Fibroblast of skin of right biceps (primary cell): ENCODE data around the gene HNRNPA3.
"Not testable (repeated sequence)": the region's sequence is repeated elsewhere in the genome, so short reads cannot be mapped to it uniquely, and the experiment has no call there.

ENCODE experiments used
- DNase-seq: peaks from one replicate; pipeline ENCODE4 v3.0.0-alpha.2; 2013

HNRNPA3 gene

GRCh38 chr2:177234267-177234666 lies 21.7 kb downstream of the HNRNPA3 start:
- DNase-seq = no peak

GRCh38 chr2:177235855-177236437 lies 23.4 kb downstream of the HNRNPA3 start:
- no peak for DNase-seq

- DNase-seq = no peak
Observed at GRCh38 chr2:177237932-177238331, 25.3 kb downstream of the HNRNPA3 start.

GRCh38 chr2:177239053-177239452 lies 26.5 kb downstream of the HNRNPA3 start:
- no peak for DNase-seq

GRCh38 chr2:177239932-177240630 lies 27.5 kb downstream of the HNRNPA3 start:
- peak; percentile 66 for DNase-seq

GRCh38 chr2:177241711-177242120 lies 29.1 kb downstream of the HNRNPA3 start:
- DNase-seq = no peak

GRCh38 chr2:177242121-177242987 lies 29.8 kb downstream of the HNRNPA3 start:
- peak; percentile 95 for DNase-seq

GRCh38 chr2:177243073-177243472 lies 30.5 kb downstream of the HNRNPA3 start:
- no peak for DNase-seq

- peak; percentile 45 for DNase-seq
Observed at GRCh38 chr2:177243476-177243875, 30.9 kb downstream of the HNRNPA3 start.

GRCh38 chr2:177244244-177244771 lies 31.7 kb downstream of the HNRNPA3 start:
- peak; percentile 31 for DNase-seq

- DNase-seq = peak; percentile 89
Observed at GRCh38 chr2:177245010-177245422, 32.4 kb downstream of the HNRNPA3 start.

- DNase-seq = no peak
Observed at GRCh38 chr2:177246000-177246399, 33.4 kb downstream of the HNRNPA3 start.

- DNase-seq = not testable (repeated sequence)
Observed at GRCh38 chr2:177246523-177247030, 34.0 kb downstream of the HNRNPA3 start.

- DNase-seq = no peak
Observed at GRCh38 chr2:177247693-177248262, 35.2 kb downstream of the HNRNPA3 start.

GRCh38 chr2:177249038-177249437 lies 36.4 kb downstream of the HNRNPA3 start:
- DNase-seq = no peak

- DNase-seq = no peak
Observed at GRCh38 chr2:177250461-177250860, 37.9 kb downstream of the HNRNPA3 start.

GRCh38 chr2:177251165-177251542 lies 38.6 kb downstream of the HNRNPA3 start:
- DNase-seq = no peak

GRCh38 chr2:177252808-177253531 lies 40.4 kb downstream of the HNRNPA3 start:
- DNase-seq = no peak

GRCh38 chr2:177253704-177254103 lies 41.1 kb downstream of the HNRNPA3 start:
- no peak for DNase-seq

GRCh38 chr2:177254433-177255226 lies 42.0 kb downstream of the HNRNPA3 start:
- peak; percentile 70 for DNase-seq

GRCh38 chr2:177255227-177255601 lies 42.6 kb downstream of the HNRNPA3 start:
- no peak for DNase-seq
